ENCODE measurements around the gene LYPD6B. TPM values are rescaled to one million over a fixed set of nuclear protein-coding genes. Genes with fewer than 3 reads are reported as not detected.

LYPD6B gene
- polyA plus RNA-seq, 3 donors: not detected

- peaks cover 3 to 8% (median 5%) of the 10 kb centered on the region in 3 donors for H3K27me3 Mint-ChIP-seq (ENCODE audit: low read depth in 3 of 3)
- no peak overlapping the region for H3K27ac Mint-ChIP-seq
- H3K36me3 Mint-ChIP-seq: no peaks in the 10 kb centered on the region
- no peak for TF ChIP-seq CTCF (IDR thresholded peaks at IDR 0.05)
- no peaks in the 10 kb centered on the region for H3K4me1 ChIP-seq (ENCODE audit: control insufficient read depth in 1 of 2, insufficient read depth in 2 of 2, low read length in 2 of 2)
- H3K4me1 Mint-ChIP-seq: peaks cover 4% of the 10 kb centered on the region
- H3K9ac ChIP-seq (ENCODE audit: insufficient read depth, low read length, poor library complexity, severe bottlenecking): no peak overlapping the region
- no peaks in the 10 kb centered on the region for H4K20me1 ChIP-seq (ENCODE audit: insufficient read depth, low read length)
- H3K79me2 ChIP-seq (ENCODE audit: insufficient read depth, low read length): no peaks in the 10 kb centered on the region
- DNase-seq: no peak
- intact Hi-C loops (cut with micrococcal nuclease): no loop called here
- no peaks in the 10 kb centered on the region for H3K36me3 ChIP-seq (replicated peaks in 1 of 2; ENCODE audit: control insufficient read depth in 1 of 2, insufficient read depth in 2 of 2, low read length in 2 of 2)
- no peaks in the 10 kb centered on the region for H3K9me3 ChIP-seq (replicated peaks in 1 of 2; ENCODE audit: control insufficient read depth in 1 of 2, insufficient read depth in 1 of 2, low read length in 2 of 2)
- 100% methylated on average over 3 of the region's 5 CpGs for WGBS (ENCODE audit: insufficient coverage)
- H3K9me3 Mint-ChIP-seq: peaks cover 0 to 3% (median 0%) of the 10 kb centered on the region in 7 donors
- H3K27me3 ChIP-seq (ENCODE audit: control insufficient read depth in 2 of 2, insufficient read depth in 2 of 2, low read length in 2 of 2): peaks cover 0 to 2% of the 10 kb centered on the region in 2 donors
- H3K4me2 ChIP-seq (replicated peaks; ENCODE audit: extremely low read depth, low read length, poor library complexity, severe bottlenecking): no peak overlapping the region
- no peak overlapping the region for H3K4me3 Mint-ChIP-seq
- no peak overlapping the region for H3K4me3 ChIP-seq (replicated peaks in 1 of 3; ENCODE audit: low read depth in 2 of 3, low read length in 3 of 3)
- H2AFZ ChIP-seq (ENCODE audit: insufficient read depth, low read depth, low read length, poor library complexity, severe bottlenecking): no peak overlapping the region
- no peak overlapping the region for H3K27ac ChIP-seq (ENCODE audit: low read depth in 1 of 2, low read length in 2 of 2)
Measured at GRCh38 chr2:149224543-149224942, 186.0 kb downstream of the LYPD6B start.

- intact Hi-C loops (cut with micrococcal nuclease): no loop called here
- 100% methylated on average over 1 of the region's 2 CpGs for WGBS (ENCODE audit: insufficient coverage)
- H3K27ac Mint-ChIP-seq: no peak overlapping the region
- no peaks in the 10 kb centered on the region for H3K36me3 Mint-ChIP-seq
- H3K4me1 Mint-ChIP-seq: peaks cover 4% of the 10 kb centered on the region
- H3K9me3 Mint-ChIP-seq: no peaks in the 10 kb centered on the region
- Histone ChIP-seq H4K20me1 (ENCODE audit: insufficient read depth, low read length) (no peaks in the 10 kb centered on the region), H3K79me2 (ENCODE audit: insufficient read depth, low read length) (no peaks in the 10 kb centered on the region), H3K36me3 (replicated peaks in 1 of 2; ENCODE audit: control insufficient read depth in 1 of 2, insufficient read depth in 2 of 2, low read length in 2 of 2) (no peaks in the 10 kb centered on the region), H2AFZ (ENCODE audit: insufficient read depth, low read depth, low read length, poor library complexity, severe bottlenecking) (no peak overlapping the region), H3K4me1 (ENCODE audit: control insufficient read depth in 1 of 2, insufficient read depth in 2 of 2, low read length in 2 of 2) (no peaks in the 10 kb centered on the region), H3K9me3 (replicated peaks in 1 of 2; ENCODE audit: control insufficient read depth in 1 of 2, insufficient read depth in 1 of 2, low read length in 2 of 2) (no peaks in the 10 kb centered on the region), H3K4me3 (replicated peaks in 1 of 3; ENCODE audit: low read depth in 2 of 3, low read length in 3 of 3) (no peak overlapping the region), H3K27me3 (ENCODE audit: control insufficient read depth in 2 of 2, insufficient read depth in 2 of 2, low read length in 2 of 2) (peaks cover 0 to 2% of the 10 kb centered on the region in 2 donors), H3K27ac (ENCODE audit: low read depth in 1 of 2, low read length in 2 of 2) (no peak overlapping the region), H3K9ac (ENCODE audit: insufficient read depth, low read length, poor library complexity, severe bottlenecking) (no peak overlapping the region), H3K4me2 (replicated peaks; ENCODE audit: extremely low read depth, low read length, poor library complexity, severe bottlenecking) (no peak overlapping the region)
- peaks cover 3 to 9% (median 6%) of the 10 kb centered on the region in 3 donors for H3K27me3 Mint-ChIP-seq (ENCODE audit: low read depth in 3 of 3)
- no peak overlapping the region for H3K4me3 Mint-ChIP-seq
- DNase-seq: no peak
- no peak for TF ChIP-seq CTCF (IDR thresholded peaks at IDR 0.05)
Measured at GRCh38 chr2:149225446-149225845, 186.9 kb downstream of the LYPD6B start.
